WERI-Rb-1 (cell line): ENCODE measurements around the gene SPHK2.

Experiments
- DNase-seq: peaks from one replicate; pipeline ENCODE4 v3.0.0-alpha.2; 2020
- H3K27ac ChIP-seq: fragments of 250-450 bp; sonication (Bioruptor Pico); 2 replicates; pipeline ENCODE4 v1.5.1; 2020; ENCODE audit warnings: mild to moderate bottlenecking, moderate library complexity
- H3K27me3 ChIP-seq: fragments of 250-450 bp; sonication (Bioruptor Pico); 2 replicates; pipeline ENCODE4 v1.5.1; 2021; ENCODE audit warnings: mild to moderate bottlenecking, low read depth, moderate library complexity; ENCODE audit not compliant: insufficient read depth, severe bottlenecking
- H3K36me3 ChIP-seq: fragments of 250-450 bp; sonication (Bioruptor Pico); 2 replicates; pipeline ENCODE4 v1.5.1; 2020; ENCODE audit warnings: mild to moderate bottlenecking, moderate library complexity
- H3K4me3 ChIP-seq: 2 replicates; pipeline ENCODE4 v1.5.1; 2011; ENCODE audit warnings: low read depth, mild to moderate bottlenecking, control low read depth, low read length
- H3K9me3 ChIP-seq: fragments of 250-450 bp; sonication (Bioruptor Pico); 2 replicates; pipeline ENCODE4 v1.5.1; 2021; ENCODE audit warnings: mild to moderate bottlenecking, moderate library complexity; ENCODE audit not compliant: severe bottlenecking
- CTCF ChIP-seq: IDR thresholded peaks from 2 replicates; pipeline ENCODE4 v1.5.1; 2011; ENCODE audit warnings: low read depth, mild to moderate bottlenecking, control low read depth, inconsistent platforms, low read length

The SPHK2 gene

GRCh38 chr19:48614436-48615230, 4.7 kb upstream of the SPHK2 start, which contains the start of gene FAM83E:
FAM83E (minus strand) TSS chr19:48615076; CDS start chr19:48613372, 1,704 bp downstream.
- DNase-seq: no peak
- TF ChIP-seq CTCF: no peak
- H3K4me3 ChIP-seq: no peak within 1 kb of the TSS

GRCh38 chr19:48615231-48616040, 3.9 kb upstream of the SPHK2 start:
- DNase-seq: no peak
- Histone ChIP-seq H3K4me3 (no peak overlapping the region), H3K27ac (no peak overlapping the region)

More at GRCh38 chr19:48614436-48615230, 4.7 kb upstream of the SPHK2 start, which contains the start of gene FAM83E:
- Histone ChIP-seq H3K27me3 (no peaks in the 10 kb centered on the region), H3K27ac (peak within 1 kb of the TSS; percentile 29; the same call in 1 of the 2 replicates), H3K9me3 (no peaks in the 10 kb centered on the region), H3K36me3 (peaks cover 47% of the 10 kb centered on the region)

GRCh38 chr19:48616041-48616436, 3.3 kb upstream of the SPHK2 start:
- no peak overlapping the region for H3K4me3 ChIP-seq
- peaks cover 47% of the 10 kb centered on the region for H3K36me3 ChIP-seq
- no peak for TF ChIP-seq CTCF
- H3K27me3 ChIP-seq: no peaks in the 10 kb centered on the region
- DNase-seq: no peak
- no peaks in the 10 kb centered on the region for H3K9me3 ChIP-seq
- H3K27ac ChIP-seq: no peak overlapping the region

More at GRCh38 chr19:48615231-48616040, 3.9 kb upstream of the SPHK2 start:
- Histone ChIP-seq H3K27me3 (no peaks in the 10 kb centered on the region), H3K36me3 (peaks cover 47% of the 10 kb centered on the region), H3K9me3 (no peaks in the 10 kb centered on the region)
- no peak for TF ChIP-seq CTCF

GRCh38 chr19:48616491-48617056, 2.7 kb upstream of the SPHK2 start:
- no peak for DNase-seq
- Histone ChIP-seq H3K9me3 (no peaks in the 10 kb centered on the region), H3K27me3 (no peaks in the 10 kb centered on the region), H3K36me3 (peaks cover 47% of the 10 kb centered on the region), H3K27ac (no peak overlapping the region), H3K4me3 (no peak overlapping the region)
- TF ChIP-seq CTCF: no peak

GRCh38 chr19:48617146-48617937, 2.0 kb upstream of the SPHK2 start:
- Histone ChIP-seq H3K36me3 (peaks cover 47% of the 10 kb centered on the region), H3K27ac (peak overlapping the region; percentile 86; the same call in 1 of the 2 replicates)

More at GRCh38 chr19:48617146-48617937, 2.0 kb upstream of the SPHK2 start:
- TF ChIP-seq CTCF: no peak
- Histone ChIP-seq H3K27me3 (no peaks in the 10 kb centered on the region), H3K4me3 (no peak overlapping the region), H3K9me3 (no peaks in the 10 kb centered on the region)
- no peak for DNase-seq
